Memory B cell (primary cell): ENCODE data around the gene ANXA10.
A peak's percentile ranks its signal among the peaks of the same experiment; 100 is the strongest.

Experiments
- ATAC-seq: fragments of 150-1000 bp; cut with Tn5 transposase; 2 replicates; pipeline ENCODE4 v1.10.0; 2021; ENCODE audit warnings: low read depth, mild to moderate bottlenecking, moderate library complexity
- DNase-seq, 2 donors: peaks; one replicate each; pipeline ENCODE4 v3.0.0; 2022; ENCODE audit warnings: low spot score in 2 of 2
- H3K27ac Mint-ChIP-seq: one replicate; pipeline ENCODE4 v1.8.0; 2022; ENCODE audit warnings: mild to moderate bottlenecking, moderate library complexity, mixed read lengths
- H3K27me3 Mint-ChIP-seq: one replicate; pipeline ENCODE4 v1.8.0; 2022; ENCODE audit warnings: mixed read lengths
- H3K36me3 Mint-ChIP-seq: one replicate; pipeline ENCODE4 v1.8.0; 2022; ENCODE audit warnings: mild to moderate bottlenecking, mixed read lengths
- H3K4me1 Mint-ChIP-seq: one replicate; pipeline ENCODE4 v1.8.0; 2022; ENCODE audit warnings: mixed read lengths
- H3K4me3 Mint-ChIP-seq: one replicate; pipeline ENCODE4 v1.8.0; 2022; ENCODE audit warnings: mild to moderate bottlenecking, moderate library complexity, mixed read lengths
- H3K9me3 Mint-ChIP-seq: one replicate; pipeline ENCODE4 v1.8.0; 2022; ENCODE audit warnings: mixed read lengths

The ANXA10 gene

DNA sequence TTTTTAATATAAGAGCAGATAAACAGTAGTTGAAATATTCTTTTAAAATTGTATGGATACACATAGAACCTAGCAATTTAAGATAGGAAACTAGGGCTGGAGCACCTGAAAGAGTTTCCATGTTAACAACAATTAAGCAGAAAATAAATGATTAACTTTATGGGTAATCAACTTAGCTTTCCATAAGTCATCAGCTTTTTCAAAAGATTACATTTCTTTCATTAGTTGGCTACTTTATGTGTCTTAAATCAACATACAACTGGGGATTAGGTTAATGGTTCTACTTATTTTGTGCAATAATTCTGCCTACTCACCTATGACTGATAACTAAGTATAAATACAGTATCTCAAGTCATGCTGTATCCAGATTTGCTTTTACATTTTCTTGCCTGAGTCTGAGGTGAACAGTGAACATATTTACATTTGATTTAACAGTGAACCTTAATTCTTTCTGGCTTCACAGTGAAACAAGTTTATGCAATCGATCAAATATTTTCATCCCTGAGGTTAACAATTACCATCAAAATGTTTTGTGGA lies at the start of gene ANXA10:
Gene ANXA10 (plus strand): TSS at position 362 of the 537 bp plus-strand sequence. CDS start 164 bp downstream, at position 526.
- no peaks in the 10 kb centered on the region for H3K27me3 Mint-ChIP-seq
- H3K9me3 Mint-ChIP-seq: peaks cover 10% of the 10 kb centered on the region
- no peak for ATAC-seq

DNA sequence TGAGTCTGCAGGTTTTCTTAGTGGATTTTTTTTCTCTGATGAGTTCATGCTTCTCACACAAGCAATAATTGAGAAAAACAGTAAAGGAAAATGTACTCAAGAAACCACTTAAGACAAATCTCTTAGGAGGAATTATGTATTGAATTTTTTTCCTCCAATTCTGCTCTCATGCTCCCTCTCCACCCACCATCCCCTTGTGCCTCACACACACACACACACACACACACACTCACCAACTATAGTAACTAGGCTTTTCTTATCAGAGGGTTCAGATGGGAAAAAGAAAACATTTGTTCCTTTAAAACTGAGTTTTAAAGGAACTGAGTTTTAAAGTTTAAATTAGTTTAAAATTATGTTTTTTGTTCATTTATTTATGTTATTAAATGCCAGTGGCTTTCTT lies 47.0 kb upstream of the ANXA10 start:
- H3K4me3 Mint-ChIP-seq: no peak overlapping the region
- ATAC-seq: no peak

More for the DNA sequence above, at the start of gene ANXA10:
- H3K4me1 Mint-ChIP-seq: no peaks in the 10 kb centered on the region
- H3K4me3 Mint-ChIP-seq: no peak within 1 kb of the TSS
- H3K36me3 Mint-ChIP-seq: peaks cover under 1% of the 10 kb centered on the region
- H3K27ac Mint-ChIP-seq: no peak within 1 kb of the TSS
- DNase-seq: no peak

GRCh38 chr4:168050002-168050401 lies 42.3 kb upstream of the ANXA10 start:
- H3K27me3 Mint-ChIP-seq: no peaks in the 10 kb centered on the region

More for the DNA sequence above, 47.0 kb upstream of the ANXA10 start:
- Mint-ChIP-seq H3K27ac (no peak overlapping the region), H3K36me3 (no peaks in the 10 kb centered on the region), H3K4me1 (no peaks in the 10 kb centered on the region), H3K27me3 (no peaks in the 10 kb centered on the region), H3K9me3 (peaks cover 5% of the 10 kb centered on the region)
- DNase-seq: no peak

GRCh38 chr4:168051526-168051925 lies 40.8 kb upstream of the ANXA10 start:
- Mint-ChIP-seq H3K4me1 (no peaks in the 10 kb centered on the region), H3K9me3 (peaks cover 5% of the 10 kb centered on the region), H3K4me3 (no peak overlapping the region), H3K27me3 (no peaks in the 10 kb centered on the region), H3K27ac (no peak overlapping the region), H3K36me3 (no peaks in the 10 kb centered on the region)
- DNase-seq (no peak), ATAC-seq (no peak)

More at GRCh38 chr4:168050002-168050401, 42.3 kb upstream of the ANXA10 start:
- Mint-ChIP-seq H3K9me3 (peaks cover 5% of the 10 kb centered on the region), H3K4me3 (no peak overlapping the region), H3K36me3 (no peaks in the 10 kb centered on the region), H3K27ac (no peak overlapping the region), H3K4me1 (no peaks in the 10 kb centered on the region)
- ATAC-seq (no peak), DNase-seq (no peak)

DNA sequence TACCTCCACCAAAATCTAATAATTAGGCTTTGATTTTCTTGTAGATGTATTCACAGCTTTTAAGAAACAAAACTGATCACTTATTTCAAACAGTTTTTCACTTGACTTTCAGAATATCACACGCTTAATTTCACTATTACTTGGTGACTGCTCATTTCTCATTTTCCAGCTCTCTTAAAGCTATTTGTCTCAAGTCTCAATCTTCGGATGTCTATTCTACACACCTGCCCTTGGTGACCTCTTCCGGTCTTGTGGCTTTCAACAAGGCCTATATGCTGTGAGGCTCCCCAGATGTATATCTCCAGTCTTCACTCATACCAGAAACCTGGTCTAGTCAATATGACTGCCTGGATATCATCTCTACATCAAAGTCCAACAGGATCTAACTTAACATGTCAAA lies 34.9 kb upstream of the ANXA10 start:
- Mint-ChIP-seq H3K27ac (no peak overlapping the region), H3K27me3 (no peaks in the 10 kb centered on the region), H3K4me3 (no peak overlapping the region), H3K4me1 (no peaks in the 10 kb centered on the region), H3K9me3 (no peaks in the 10 kb centered on the region), H3K36me3 (no peaks in the 10 kb centered on the region)
- no peak for ATAC-seq
- no peak for DNase-seq

- Mint-ChIP-seq H3K27ac (no peak overlapping the region), H3K36me3 (no peaks in the 10 kb centered on the region), H3K4me3 (no peak overlapping the region), H3K4me1 (no peaks in the 10 kb centered on the region), H3K9me3 (no peaks in the 10 kb centered on the region), H3K27me3 (no peaks in the 10 kb centered on the region)
- DNase-seq: no peak
- ATAC-seq: no peak
Observed at GRCh38 chr4:168059251-168059650, 33.1 kb upstream of the ANXA10 start.

DNA sequence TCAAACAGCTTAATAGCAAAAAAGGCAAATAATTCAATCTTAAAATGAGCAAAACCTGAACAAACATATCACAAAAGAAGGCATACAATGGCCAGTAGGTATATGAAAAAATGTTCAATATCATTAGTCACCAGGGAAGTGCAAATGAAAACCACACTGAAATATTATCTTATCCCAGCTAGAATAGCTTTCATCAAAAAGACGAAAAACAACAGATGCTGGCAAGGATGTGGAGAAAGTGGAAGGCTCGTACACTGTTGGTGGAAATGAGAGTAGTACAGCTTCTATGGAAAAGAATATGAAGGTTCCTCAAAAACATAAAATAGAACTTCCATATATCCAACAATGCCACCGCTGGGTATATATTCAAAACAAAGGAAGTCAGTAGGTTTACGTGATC lies 29.3 kb upstream of the ANXA10 start:
- Mint-ChIP-seq H3K27me3 (no peaks in the 10 kb centered on the region), H3K9me3 (peaks cover 4% of the 10 kb centered on the region), H3K27ac (no peak overlapping the region), H3K36me3 (no peaks in the 10 kb centered on the region), H3K4me3 (no peak overlapping the region), H3K4me1 (no peaks in the 10 kb centered on the region)
- ATAC-seq (no peak), DNase-seq (no peak)

DNA sequence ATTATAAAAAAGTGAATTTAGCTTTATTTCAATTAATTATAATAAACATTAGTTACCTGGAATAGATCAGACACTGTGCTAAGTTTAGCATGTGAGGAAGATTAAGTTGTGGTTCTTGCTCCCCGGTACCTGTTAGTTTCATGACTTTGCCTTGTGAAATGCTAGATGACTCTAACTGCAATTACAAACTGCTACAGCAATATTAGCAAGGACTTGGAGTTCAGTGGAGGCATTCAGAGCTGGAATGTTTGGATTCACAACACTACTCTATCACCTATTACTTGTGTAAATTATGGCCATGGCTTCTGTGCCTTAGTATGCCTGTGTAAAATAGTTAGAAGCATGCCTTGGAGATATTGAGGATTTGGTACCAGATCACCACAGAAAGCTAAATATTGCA lies 21.4 kb upstream of the ANXA10 start:
- Mint-ChIP-seq H3K9me3 (peaks cover 9% of the 10 kb centered on the region), H3K27ac (no peak overlapping the region), H3K27me3 (no peaks in the 10 kb centered on the region), H3K4me1 (no peaks in the 10 kb centered on the region), H3K36me3 (no peaks in the 10 kb centered on the region), H3K4me3 (no peak overlapping the region)
- DNase-seq (no peak), ATAC-seq (no peak)

DNA sequence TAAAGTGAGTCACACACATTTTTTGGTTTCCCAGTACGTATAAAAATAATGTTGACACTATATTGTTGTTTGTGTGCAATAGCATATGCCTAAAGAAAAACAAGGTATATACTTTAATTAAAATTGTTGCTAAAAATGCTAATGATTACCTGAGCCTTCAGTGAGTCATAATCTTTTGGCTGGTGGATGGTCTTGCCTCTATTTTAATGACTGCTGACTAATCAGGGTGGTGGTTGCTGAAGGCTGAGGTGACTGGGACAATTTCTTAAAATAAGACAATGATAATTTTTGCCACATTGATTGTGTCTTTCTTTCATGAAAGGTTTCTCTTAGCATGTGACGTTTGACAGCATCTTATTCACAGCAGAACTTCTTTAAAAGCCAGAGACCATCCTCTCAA lies 21.0 kb upstream of the ANXA10 start:
- Mint-ChIP-seq H3K4me3 (no peak overlapping the region), H3K27ac (no peak overlapping the region), H3K9me3 (peaks cover 9% of the 10 kb centered on the region), H3K27me3 (no peaks in the 10 kb centered on the region), H3K4me1 (no peaks in the 10 kb centered on the region), H3K36me3 (no peaks in the 10 kb centered on the region)
- ATAC-seq: no peak
- DNase-seq: no peak

DNA sequence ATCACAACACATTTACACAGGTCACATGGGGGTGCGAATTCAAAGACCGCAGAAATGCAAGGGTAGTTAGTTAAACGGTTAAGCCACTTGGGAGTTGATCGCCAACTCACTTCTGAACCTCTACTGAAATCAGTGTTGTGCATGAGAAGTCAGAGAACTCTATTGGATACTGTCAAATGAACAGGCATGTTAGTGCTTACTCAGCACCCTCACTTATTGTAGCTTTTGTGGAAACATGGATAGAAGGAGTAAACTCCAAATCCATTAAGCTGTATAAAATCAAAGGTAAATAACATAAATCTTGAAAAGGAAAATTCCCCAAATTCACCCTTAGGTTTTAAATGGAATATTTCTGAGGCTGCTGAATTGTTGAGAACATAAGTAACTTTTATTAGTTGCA lies 17.5 kb upstream of the ANXA10 start:
- H3K4me1 Mint-ChIP-seq: no peaks in the 10 kb centered on the region
- peaks cover 1% of the 10 kb centered on the region for H3K9me3 Mint-ChIP-seq
- no peak for DNase-seq
- no peaks in the 10 kb centered on the region for H3K27me3 Mint-ChIP-seq
- no peak overlapping the region for H3K27ac Mint-ChIP-seq
- ATAC-seq: no peak
- H3K4me3 Mint-ChIP-seq: no peak overlapping the region
- H3K36me3 Mint-ChIP-seq: no peaks in the 10 kb centered on the region

DNA sequence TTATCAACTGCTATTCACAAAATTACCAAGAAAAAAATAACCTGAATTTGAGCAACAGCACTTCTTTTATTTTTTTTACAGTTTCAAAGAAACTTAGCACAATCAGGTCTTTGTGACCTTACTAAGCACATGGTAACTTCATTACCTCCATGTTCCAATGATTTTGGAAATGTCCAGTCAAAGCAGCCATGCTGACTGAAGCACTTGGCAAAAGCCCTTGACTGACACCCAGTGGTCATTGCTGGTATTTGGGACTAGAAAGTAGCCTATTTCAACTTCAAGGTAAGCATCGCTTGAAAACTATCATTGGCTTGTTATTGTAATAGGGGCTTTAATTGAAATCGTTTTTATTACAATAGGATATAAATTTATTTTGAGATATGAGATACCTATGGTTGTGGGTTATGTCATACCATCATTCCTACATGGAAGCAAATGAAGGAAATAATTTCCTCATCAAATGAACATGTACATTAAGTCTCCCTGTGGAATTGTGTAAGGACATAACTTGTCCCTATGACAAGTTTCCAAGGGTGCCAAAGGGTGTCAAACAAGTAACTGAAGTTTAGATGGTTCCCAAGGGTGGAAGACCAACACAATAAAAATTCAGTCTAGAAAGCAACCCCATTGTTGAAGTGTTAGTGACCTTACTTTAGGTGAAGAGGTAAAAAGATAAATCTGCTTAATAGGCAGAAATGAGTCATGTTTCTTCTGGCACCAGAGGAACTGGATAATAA lies 15.2 kb upstream of the ANXA10 start:
- Mint-ChIP-seq H3K4me1 (no peaks in the 10 kb centered on the region), H3K27me3 (no peaks in the 10 kb centered on the region), H3K27ac (no peak overlapping the region), H3K36me3 (no peaks in the 10 kb centered on the region), H3K9me3 (no peaks in the 10 kb centered on the region), H3K4me3 (no peak overlapping the region)
- ATAC-seq: no peak
- peak; percentile 1 to 24 for DNase-seq

DNA sequence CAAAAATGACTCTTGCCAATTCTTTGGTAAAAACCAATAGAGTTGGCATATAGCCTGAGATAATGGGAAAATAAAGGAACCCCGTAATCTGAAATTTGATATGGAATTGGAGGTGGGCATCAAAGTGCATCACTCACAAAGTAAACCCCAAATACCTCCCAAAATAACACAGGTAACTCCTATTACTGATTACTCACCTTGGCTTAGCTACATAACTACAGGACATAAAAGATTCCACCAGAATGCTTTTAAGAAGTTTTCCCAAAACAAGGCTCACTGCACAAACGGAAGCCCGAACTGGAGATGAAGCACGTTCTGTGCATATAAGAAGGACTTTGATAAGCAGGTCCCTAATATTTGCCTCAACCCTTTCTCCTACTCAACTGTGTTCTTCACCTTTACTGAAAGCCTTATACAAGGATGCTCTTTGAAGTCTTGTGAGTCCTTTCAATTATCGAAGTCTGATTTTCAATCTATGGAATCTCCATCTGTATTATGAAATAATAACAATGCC lies 14.6 kb upstream of the ANXA10 start:
- H3K4me3 Mint-ChIP-seq: no peak overlapping the region
- no peak for DNase-seq
- H3K36me3 Mint-ChIP-seq: no peaks in the 10 kb centered on the region
- no peak overlapping the region for H3K27ac Mint-ChIP-seq
- no peaks in the 10 kb centered on the region for H3K27me3 Mint-ChIP-seq
- no peaks in the 10 kb centered on the region for H3K9me3 Mint-ChIP-seq
- ATAC-seq: no peak
- H3K4me1 Mint-ChIP-seq: no peaks in the 10 kb centered on the region

- Mint-ChIP-seq H3K9me3 (peaks cover 7% of the 10 kb centered on the region), H3K4me1 (no peaks in the 10 kb centered on the region), H3K4me3 (no peak overlapping the region), H3K27me3 (no peaks in the 10 kb centered on the region), H3K36me3 (peaks cover 2% of the 10 kb centered on the region), H3K27ac (no peak overlapping the region)
- ATAC-seq: no peak
- DNase-seq: no peak
Observed at GRCh38 chr4:168082379-168082778, 10.0 kb upstream of the ANXA10 start.

DNA sequence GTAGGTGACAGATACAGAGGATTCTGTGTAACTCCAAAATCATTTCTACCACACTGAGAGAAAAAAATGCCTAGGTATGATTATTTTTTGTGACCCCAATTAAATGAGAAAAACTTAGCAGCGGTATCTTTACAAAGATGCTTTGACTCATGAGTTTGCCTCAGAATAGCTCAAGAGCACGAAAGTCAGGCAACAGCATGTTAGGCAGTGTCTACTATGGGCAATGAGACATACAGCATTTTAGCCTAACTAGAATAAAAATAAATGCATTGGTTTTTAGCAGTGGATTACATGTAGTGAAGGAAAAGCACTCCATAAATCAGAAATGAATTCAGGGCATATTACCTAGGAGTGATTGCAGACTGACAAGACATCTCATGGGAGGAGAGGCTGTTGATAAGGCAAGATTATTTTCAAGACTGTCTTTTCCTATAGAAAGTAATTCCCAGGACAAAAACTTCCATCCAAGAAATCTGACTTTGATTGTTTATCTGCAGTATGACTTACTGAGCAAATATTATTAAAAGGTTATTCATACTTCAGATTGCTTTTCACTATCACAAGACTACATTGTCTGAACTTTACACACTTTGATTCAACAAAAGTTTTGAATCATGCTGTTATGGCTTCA lies 3.6 kb downstream of the ANXA10 start:
- no peaks in the 10 kb centered on the region for H3K9me3 Mint-ChIP-seq
- ATAC-seq (no peak), DNase-seq (no peak)
- no peaks in the 10 kb centered on the region for H3K4me1 Mint-ChIP-seq
- H3K36me3 Mint-ChIP-seq: no peaks in the 10 kb centered on the region
- H3K27me3 Mint-ChIP-seq: no peaks in the 10 kb centered on the region
- no peak overlapping the region for H3K4me3 Mint-ChIP-seq
- no peak overlapping the region for H3K27ac Mint-ChIP-seq
